Right lobe of liver (tissue), 4 donors: ENCODE results near the gene TMSB10.
"Not testable (repeated sequence)": the region's sequence is repeated elsewhere in the genome, so short reads cannot be mapped to it uniquely, and the experiment has no call there.

ENCODE experiments used
- POLR2A ChIP-seq: fragments of 450-650 bp; IDR thresholded peaks from one replicate; pipeline ENCODE4 v1.6.1; 2017; ENCODE audit warnings: antibody characterized with exemption, mild to moderate bottlenecking
- TF ChIP-seq, protein P1 (sequence below), 4 donors: fragments of 200-600 bp in 3 of 4; fragments of 450-650 bp in 1 of 4; IDR thresholded peaks; one replicate each; pipeline versions ENCODE4 v1.5.1 to v1.8.0; 2016 to 2022; ENCODE audit warnings: antibody characterized with exemption in 4 of 4, mild to moderate bottlenecking in 2 of 4
- donor health status: DM: no; HTN: no; CAD: no.
- donor health status: DM: no; HTN: no; CAD: no.
- donor health status: DM: no; HTN: yes; CAD: no.

DNA sequence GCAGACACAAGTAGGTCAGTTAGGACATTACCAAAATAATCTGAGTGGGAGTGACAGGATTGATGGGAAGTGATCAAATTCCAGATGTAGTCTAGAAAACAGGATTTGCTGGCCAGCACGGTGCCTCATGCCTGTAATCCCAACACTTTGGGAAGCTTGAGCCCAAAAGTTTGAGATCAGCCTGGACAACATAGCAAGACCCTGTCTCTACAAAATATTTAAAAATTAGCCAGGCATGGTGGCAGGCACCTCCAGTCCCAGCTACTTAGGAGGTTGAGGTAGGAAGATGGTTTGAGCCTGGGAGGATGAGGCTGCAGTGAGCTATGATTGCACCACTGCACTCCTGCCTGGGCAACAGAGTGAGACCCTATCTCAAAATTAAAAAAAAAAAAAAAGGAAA, 29.8 kb upstream of the TMSB10 start:
- TF ChIP-seq, protein P1, sequence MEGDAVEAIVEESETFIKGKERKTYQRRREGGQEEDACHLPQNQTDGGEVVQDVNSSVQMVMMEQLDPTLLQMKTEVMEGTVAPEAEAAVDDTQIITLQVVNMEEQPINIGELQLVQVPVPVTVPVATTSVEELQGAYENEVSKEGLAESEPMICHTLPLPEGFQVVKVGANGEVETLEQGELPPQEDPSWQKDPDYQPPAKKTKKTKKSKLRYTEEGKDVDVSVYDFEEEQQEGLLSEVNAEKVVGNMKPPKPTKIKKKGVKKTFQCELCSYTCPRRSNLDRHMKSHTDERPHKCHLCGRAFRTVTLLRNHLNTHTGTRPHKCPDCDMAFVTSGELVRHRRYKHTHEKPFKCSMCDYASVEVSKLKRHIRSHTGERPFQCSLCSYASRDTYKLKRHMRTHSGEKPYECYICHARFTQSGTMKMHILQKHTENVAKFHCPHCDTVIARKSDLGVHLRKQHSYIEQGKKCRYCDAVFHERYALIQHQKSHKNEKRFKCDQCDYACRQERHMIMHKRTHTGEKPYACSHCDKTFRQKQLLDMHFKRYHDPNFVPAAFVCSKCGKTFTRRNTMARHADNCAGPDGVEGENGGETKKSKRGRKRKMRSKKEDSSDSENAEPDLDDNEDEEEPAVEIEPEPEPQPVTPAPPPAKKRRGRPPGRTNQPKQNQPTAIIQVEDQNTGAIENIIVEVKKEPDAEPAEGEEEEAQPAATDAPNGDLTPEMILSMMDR (IDR thresholded peaks at IDR 0.05): not testable (repeated sequence)
- not testable (repeated sequence) for TF ChIP-seq POLR2A
